Measurements from ENCODE around the gene MAP1LC3B.
"Not testable (repeated sequence)": the region's sequence is repeated elsewhere in the genome, so short reads cannot be mapped to it uniquely, and the experiment has no call there.

MAP1LC3B gene

DNA sequence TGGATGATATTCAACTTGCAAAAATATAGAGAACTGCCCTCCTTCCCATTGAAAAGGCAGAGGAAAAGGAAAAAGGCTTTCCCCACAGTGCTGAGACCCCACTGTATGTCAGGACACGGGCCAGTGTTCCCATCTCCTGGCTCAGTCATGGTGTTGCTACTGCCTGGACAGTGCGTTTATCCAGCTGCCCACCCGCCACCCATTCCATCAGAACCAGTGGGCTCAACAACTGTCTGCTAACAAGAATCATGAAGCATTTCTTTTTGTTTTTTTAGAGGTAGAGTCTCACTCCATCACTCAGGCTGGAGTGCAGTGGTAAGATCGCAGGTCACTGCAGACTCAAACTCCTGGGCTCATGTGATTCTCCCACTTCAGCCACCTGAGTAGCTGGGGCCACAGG, 19.8 kb upstream of the MAP1LC3B start:
- no peak overlapping the region for H3K4me3 ChIP-seq (ENCODE audit: low read depth, low read length)
- DNase-seq (ENCODE audit: low read depth) = no peak
- TF ChIP-seq, protein P1, sequence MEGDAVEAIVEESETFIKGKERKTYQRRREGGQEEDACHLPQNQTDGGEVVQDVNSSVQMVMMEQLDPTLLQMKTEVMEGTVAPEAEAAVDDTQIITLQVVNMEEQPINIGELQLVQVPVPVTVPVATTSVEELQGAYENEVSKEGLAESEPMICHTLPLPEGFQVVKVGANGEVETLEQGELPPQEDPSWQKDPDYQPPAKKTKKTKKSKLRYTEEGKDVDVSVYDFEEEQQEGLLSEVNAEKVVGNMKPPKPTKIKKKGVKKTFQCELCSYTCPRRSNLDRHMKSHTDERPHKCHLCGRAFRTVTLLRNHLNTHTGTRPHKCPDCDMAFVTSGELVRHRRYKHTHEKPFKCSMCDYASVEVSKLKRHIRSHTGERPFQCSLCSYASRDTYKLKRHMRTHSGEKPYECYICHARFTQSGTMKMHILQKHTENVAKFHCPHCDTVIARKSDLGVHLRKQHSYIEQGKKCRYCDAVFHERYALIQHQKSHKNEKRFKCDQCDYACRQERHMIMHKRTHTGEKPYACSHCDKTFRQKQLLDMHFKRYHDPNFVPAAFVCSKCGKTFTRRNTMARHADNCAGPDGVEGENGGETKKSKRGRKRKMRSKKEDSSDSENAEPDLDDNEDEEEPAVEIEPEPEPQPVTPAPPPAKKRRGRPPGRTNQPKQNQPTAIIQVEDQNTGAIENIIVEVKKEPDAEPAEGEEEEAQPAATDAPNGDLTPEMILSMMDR (IDR thresholded peaks at IDR 0.05; ENCODE audit: insufficient read depth, low read depth, low read length, missing control alignments) = no peak

DNA sequence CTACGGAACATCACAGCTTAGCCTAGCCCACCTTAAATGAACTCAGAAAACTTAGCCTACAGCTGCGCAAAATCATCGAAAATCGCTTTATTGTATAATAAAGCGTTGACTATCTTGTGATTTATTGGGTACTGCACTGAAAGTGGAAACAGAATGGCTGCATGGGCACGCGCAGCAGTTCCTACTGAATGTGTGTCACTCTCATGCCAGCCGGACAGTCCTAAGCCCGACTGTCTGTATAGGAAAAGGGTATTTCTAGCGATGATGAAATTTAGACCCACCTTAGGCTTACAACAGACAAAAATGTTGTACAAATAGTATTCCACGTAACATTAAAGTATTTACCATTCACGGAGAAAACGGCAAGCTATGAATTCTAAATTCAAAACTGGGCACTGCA, 17.8 kb upstream of the MAP1LC3B start:
- no peak for DNase-seq (ENCODE audit: low read depth)
- TF ChIP-seq, protein P1 (IDR thresholded peaks at IDR 0.05; ENCODE audit: insufficient read depth, low read depth, low read length, missing control alignments) = no peak
- no peak overlapping the region for H3K4me3 ChIP-seq (ENCODE audit: low read depth, low read length)

DNA sequence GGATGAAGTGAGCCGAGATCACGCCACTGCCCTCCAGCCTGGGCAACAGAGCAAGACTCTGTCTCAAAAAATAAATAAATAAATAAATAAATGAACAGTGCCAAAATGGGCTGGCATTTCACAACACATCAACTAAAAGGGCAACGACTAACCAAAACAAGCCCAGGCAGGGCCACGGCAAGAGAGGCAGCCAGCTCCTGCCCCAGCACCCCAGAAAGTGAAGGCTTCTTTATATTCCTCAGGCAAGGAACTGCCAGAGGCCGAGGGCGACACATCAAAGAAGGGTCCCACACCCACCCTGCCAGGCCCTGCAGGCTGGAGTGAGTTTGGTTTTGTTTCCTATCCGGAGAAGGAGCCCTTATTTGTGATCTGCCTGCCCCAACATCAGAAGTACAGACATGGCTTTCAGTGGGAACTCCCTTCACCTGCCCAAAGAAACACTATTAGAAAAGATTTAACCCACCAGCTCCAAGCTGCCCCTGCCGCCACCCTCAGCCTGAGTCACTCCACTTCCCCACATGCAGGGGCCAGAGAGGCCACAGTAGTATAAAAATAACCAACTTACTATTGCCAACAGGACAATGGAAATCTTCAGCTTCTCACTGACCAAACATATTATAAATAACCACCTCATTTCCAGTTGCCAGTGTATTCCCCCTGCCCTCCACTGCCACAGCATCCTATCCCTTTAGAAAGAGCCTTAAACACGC, 16.6 kb upstream of the MAP1LC3B start:
- TF ChIP-seq, protein P1 (IDR thresholded peaks at IDR 0.05; ENCODE audit: insufficient read depth, low read depth, low read length, missing control alignments) = no peak
- H3K4me3 ChIP-seq (ENCODE audit: low read depth, low read length) = no peak overlapping the region
- DNase-seq (ENCODE audit: low read depth) = no peak

DNA sequence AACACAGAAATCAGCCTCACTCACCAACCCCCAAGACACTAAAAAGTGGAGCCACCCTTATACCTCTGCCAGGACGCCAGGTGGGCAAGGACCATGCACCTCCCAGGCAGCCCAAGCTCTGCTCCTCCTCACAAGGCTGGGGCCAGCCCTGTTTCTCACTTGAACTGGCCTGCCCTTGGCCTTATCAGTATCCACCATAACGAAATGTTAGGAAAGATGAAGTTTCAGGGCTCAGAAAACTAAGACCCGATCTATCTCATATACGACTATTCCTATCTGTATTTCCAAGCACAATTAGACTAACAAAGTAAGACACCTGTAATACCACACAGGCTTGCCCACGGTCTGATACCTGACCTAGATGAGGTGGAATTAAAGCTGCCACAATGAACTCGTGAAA, 15.5 kb upstream of the MAP1LC3B start:
- H3K4me3 ChIP-seq (ENCODE audit: low read depth, low read length) = no peak overlapping the region
- no peak for DNase-seq (ENCODE audit: low read depth)
- TF ChIP-seq, protein P1 (IDR thresholded peaks at IDR 0.05; ENCODE audit: insufficient read depth, low read depth, low read length, missing control alignments) = no peak

DNA sequence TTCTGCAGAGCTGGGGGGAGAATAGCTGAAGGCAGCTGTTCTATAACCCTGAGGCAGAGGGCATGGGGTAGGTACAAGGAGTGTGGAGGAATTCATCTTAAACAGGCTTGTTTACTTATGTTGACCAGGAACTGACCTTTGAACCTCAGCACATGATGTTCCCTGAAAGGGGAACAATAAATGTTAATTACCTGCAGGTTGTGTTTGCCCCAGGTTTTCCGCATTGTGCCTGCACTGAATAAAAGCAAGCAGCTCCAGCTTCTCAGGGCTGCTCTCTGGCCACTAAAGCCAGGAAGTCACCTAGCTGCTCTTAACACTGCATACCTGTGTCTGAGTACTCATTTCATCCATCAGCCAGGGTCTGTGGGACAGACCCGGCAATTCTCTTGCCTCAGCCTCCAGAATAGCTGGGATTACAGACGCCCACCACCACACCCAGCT, 12.8 kb upstream of the MAP1LC3B start:
- not testable (repeated sequence) for H3K4me3 ChIP-seq (ENCODE audit: low read depth, low read length); DNase-seq (ENCODE audit: low read depth)

DNA sequence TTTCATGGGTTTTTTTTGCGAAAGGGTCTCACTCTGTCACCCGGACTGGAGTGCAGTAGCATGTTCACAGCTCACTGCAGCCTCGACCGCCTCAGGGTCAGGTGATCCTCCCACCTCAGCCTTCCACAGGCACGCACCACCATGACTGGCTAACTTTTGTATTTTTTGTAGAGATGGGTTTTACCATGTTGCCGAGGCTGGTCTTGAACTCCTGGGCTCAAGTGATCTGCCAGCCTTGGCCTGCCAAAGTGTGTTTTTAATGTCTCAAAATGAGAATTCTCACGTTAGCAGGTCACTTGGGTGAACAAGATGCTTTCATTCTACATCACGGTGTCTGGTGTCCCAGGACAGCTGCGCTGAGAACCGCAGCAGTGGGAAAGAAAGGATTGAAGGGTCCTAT, 11.7 kb upstream of the MAP1LC3B start:
- DNase-seq (ENCODE audit: low read depth) = peak; percentile 71
- TF ChIP-seq, protein P1 (IDR thresholded peaks at IDR 0.05; ENCODE audit: insufficient read depth, low read depth, low read length, missing control alignments) = no peak
- H3K4me3 ChIP-seq (ENCODE audit: low read depth, low read length) = peak overlapping the region; percentile 82

DNA sequence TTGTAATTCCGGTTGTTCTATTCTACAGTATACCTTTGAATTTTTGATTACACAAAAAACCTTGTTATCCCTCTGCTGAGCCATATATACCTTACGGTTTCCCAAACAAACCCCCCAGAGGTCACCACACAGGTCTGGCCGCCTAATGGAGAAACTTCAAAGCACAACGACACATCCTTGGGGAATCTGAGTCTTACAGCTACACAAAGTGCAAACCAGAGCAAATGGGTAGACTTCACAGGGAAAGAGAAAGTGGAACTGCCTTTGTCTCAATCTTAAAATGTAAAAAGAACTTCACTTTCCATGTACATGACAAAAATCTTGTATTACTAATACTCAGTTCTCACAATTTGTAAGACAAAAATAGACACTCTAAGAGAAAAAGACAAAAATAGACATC, 11.3 kb upstream of the MAP1LC3B start:
- DNase-seq (ENCODE audit: low read depth) = peak; percentile 79
- peak overlapping the region; percentile 82 for H3K4me3 ChIP-seq (ENCODE audit: low read depth, low read length)

More for the DNA sequence above, 11.3 kb upstream of the MAP1LC3B start:
- TF ChIP-seq, protein P1 (IDR thresholded peaks at IDR 0.05; ENCODE audit: insufficient read depth, low read depth, low read length, missing control alignments) = no peak
